HepG2 (cell line): ENCODE measurements around the gene STK32C. TPM values are rescaled to one million over a fixed set of nuclear protein-coding genes. Genes with fewer than 3 reads are reported as not detected.

Source experiments
- DMAP1 ChIP-seq: IDR thresholded peaks from 2 replicates; pipeline ENCODE4 v1.6.1; 2016
- HDAC1 ChIP-seq: sonication (generic); formaldehyde crosslinking; IDR thresholded peaks from 2 replicates; pipeline ENCODE4 v1.5.1; 2020; ENCODE audit warnings: mild to moderate bottlenecking, missing genetic modification reagents
- KDM1A ChIP-seq: IDR thresholded peaks from 2 replicates; pipeline ENCODE4 v1.6.1; 2016; ENCODE audit warnings: missing compliant biosample characterization
- NR2F6 ChIP-seq, 2 experiments: IDR thresholded peaks; 2 replicates each; pipeline ENCODE4 v1.6.1; 2016; ENCODE audit warnings: antibody characterized with exemption in 1 of 2, mild to moderate bottlenecking in 1 of 2
- PHF21A ChIP-seq: sonication (generic); formaldehyde crosslinking; IDR thresholded peaks from 2 replicates; pipeline ENCODE4 v1.5.0; 2020; ENCODE audit warnings: mild to moderate bottlenecking, missing genetic modification reagents
- RBM39 ChIP-seq: fragments of 200-400 bp; formaldehyde crosslinking; IDR thresholded peaks from one replicate; pipeline ENCODE4 v1.6.1; 2018; ENCODE audit warnings: antibody characterized with exemption, mild to moderate bottlenecking, low read depth, low read length; ENCODE audit not compliant: poor library complexity, severe bottlenecking
- SMAD1 ChIP-seq: sonication (generic); formaldehyde crosslinking; IDR thresholded peaks from 2 replicates; pipeline ENCODE4 v1.4.0; 2020; ENCODE audit warnings: missing genetic modification reagents, low read depth, mild to moderate bottlenecking, borderline replicate concordance
- SMC3 ChIP-seq: IDR thresholded peaks from 2 replicates; pipeline ENCODE4 v1.6.1; 2011; ENCODE audit warnings: low read length, improper control_type of control experiment
- SP4 ChIP-seq: sonication (generic); formaldehyde crosslinking; IDR thresholded peaks from 2 replicates; pipeline ENCODE4 v1.8.1; 2023; ENCODE audit warnings: mild to moderate bottlenecking, missing genetic modification reagents
- YY1 ChIP-seq: IDR thresholded peaks from 2 replicates; pipeline ENCODE4 v1.6.1; 2011; ENCODE audit warnings: low read length, low read depth, moderate library complexity, mild to moderate bottlenecking; ENCODE audit not compliant: insufficient read depth, insufficient replicate concordance
- polyA plus RNA-seq, 8 experiments: library from polyadenylated mRNA; depleted of rRNA in 3 of 8; stranded (reverse) in 7 of 8; unstranded in 1 of 8; fragments of >200 nt; fragmentation: Illumina TruSeq in 4 of 8; extraction: Trizol in 4 of 8; gene quantifications; 2 replicates each; pipeline versions ENCODE4 v1.2.1 to v1.2.3, GENCODE V29; 2011 to 2016; ENCODE audit warnings: low read depth in 4 of 8, missing spikeins in 1 of 8, mixed read lengths in 1 of 8; ENCODE audit not compliant: insufficient read depth in 1 of 8
- total RNA-seq, 5 experiments: library from RNA; depleted of rRNA; stranded (reverse); fragments of >200 nt; fragmentation: Illumina TruSeq; extraction: Trizol; gene quantifications; 2 replicates each; pipeline ENCODE4 v1.2.3, GENCODE V29; 2016; ENCODE audit warnings: low read depth in 1 of 5
- TF ChIP-seq, protein P1 (sequence below): sonication (generic); formaldehyde crosslinking; IDR thresholded peaks from 2 replicates; pipeline ENCODE4 v1.4.0; 2020; ENCODE audit warnings: mild to moderate bottlenecking, missing genetic modification reagents
- TF ChIP-seq, protein P2 (sequence below): sonication (generic); formaldehyde crosslinking; conservative IDR thresholded peaks from 2 replicates; pipeline ENCODE4 v1.8.0; 2022; ENCODE audit warnings: low read depth, missing genetic modification reagents
- TF ChIP-seq, protein P3 (sequence below): sonication (generic); formaldehyde crosslinking; IDR thresholded peaks from 2 replicates; pipeline ENCODE4 v1.5.0; 2020; ENCODE audit warnings: mild to moderate bottlenecking, missing genetic modification reagents, moderate library complexity
- TF ChIP-seq, protein P4 (sequence below): IDR thresholded peaks from 2 replicates; pipeline ENCODE4 v1.6.1; 2012; ENCODE audit warnings: inconsistent platforms
- TF ChIP-seq, protein P5 (sequence below): sonication (generic); formaldehyde crosslinking; IDR thresholded peaks from 2 replicates; pipeline ENCODE4 v1.4.0; 2020; ENCODE audit warnings: missing genetic modification reagents
- TF ChIP-seq, protein P6 (sequence below): IDR thresholded peaks from 2 replicates; pipeline ENCODE4 v1.4.0; 2020; ENCODE audit warnings: mild to moderate bottlenecking, missing genetic modification reagents
- TF ChIP-seq, protein P7 (sequence below): sonication (generic); formaldehyde crosslinking; IDR thresholded peaks from 2 replicates; pipeline ENCODE4 v1.9.0; 2021; ENCODE audit warnings: missing genetic modification reagents, borderline replicate concordance

The STK32C gene
- total and polyA plus RNA-seq, 2 of the 13 experiments (the other 11 are each of a cell fraction or from before 2014, with no cell fraction given) = 10.9 to 19.4 TPM

DNA sequence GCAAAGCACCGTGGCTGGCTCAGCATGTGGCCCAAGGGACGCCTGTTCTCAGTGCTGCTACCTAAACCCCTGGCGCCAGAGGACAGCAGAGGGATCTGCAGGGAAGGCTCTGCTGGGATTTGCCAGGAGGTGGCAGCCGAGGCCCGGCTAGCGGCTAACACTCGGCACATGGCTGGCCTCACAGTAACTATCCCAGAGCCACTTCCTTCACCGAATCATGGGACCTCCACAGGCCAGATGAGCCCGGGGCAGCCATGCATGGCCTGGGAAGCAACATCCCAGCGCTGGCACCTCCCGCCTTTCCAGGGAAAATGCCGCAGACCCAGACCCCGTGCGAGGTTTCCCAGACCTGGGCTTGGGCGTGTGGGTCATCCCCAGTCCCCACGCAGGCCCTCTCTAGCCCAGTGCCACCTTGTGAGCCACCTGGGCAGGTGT, 84.6 kb downstream of the STK32C start (continued):
- 0 out of 2 replicates have a peak, but pooled peaks have one; percentile 46 for TF ChIP-seq DMAP1
- TF ChIP-seq, protein P1, sequence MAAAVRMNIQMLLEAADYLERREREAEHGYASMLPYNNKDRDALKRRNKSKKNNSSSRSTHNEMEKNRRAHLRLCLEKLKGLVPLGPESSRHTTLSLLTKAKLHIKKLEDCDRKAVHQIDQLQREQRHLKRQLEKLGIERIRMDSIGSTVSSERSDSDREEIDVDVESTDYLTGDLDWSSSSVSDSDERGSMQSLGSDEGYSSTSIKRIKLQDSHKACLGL = no peak
- TF ChIP-seq, protein P2, sequence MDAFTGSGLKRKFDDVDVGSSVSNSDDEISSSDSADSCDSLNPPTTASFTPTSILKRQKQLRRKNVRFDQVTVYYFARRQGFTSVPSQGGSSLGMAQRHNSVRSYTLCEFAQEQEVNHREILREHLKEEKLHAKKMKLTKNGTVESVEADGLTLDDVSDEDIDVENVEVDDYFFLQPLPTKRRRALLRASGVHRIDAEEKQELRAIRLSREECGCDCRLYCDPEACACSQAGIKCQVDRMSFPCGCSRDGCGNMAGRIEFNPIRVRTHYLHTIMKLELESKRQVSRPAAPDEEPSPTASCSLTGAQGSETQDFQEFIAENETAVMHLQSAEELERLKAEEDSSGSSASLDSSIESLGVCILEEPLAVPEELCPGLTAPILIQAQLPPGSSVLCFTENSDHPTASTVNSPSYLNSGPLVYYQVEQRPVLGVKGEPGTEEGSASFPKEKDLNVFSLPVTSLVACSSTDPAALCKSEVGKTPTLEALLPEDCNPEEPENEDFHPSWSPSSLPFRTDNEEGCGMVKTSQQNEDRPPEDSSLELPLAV (CRISPR knock-in tag) = no peak
- 0 out of 2 replicates have a peak, but pooled peaks have one; percentile 21 for TF ChIP-seq HDAC1 (CRISPR knock-in tag)
- peak; percentile 68 for TF ChIP-seq YY1
- TF ChIP-seq SMC3 = peak; percentile 93
- TF ChIP-seq SP4 = no peak
- no peak for TF ChIP-seq KDM1A (CRISPR knock-in tag)
- TF ChIP-seq, protein P3, sequence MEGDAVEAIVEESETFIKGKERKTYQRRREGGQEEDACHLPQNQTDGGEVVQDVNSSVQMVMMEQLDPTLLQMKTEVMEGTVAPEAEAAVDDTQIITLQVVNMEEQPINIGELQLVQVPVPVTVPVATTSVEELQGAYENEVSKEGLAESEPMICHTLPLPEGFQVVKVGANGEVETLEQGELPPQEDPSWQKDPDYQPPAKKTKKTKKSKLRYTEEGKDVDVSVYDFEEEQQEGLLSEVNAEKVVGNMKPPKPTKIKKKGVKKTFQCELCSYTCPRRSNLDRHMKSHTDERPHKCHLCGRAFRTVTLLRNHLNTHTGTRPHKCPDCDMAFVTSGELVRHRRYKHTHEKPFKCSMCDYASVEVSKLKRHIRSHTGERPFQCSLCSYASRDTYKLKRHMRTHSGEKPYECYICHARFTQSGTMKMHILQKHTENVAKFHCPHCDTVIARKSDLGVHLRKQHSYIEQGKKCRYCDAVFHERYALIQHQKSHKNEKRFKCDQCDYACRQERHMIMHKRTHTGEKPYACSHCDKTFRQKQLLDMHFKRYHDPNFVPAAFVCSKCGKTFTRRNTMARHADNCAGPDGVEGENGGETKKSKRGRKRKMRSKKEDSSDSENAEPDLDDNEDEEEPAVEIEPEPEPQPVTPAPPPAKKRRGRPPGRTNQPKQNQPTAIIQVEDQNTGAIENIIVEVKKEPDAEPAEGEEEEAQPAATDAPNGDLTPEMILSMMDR (CRISPR knock-in tag) = peak; percentile 99
- TF ChIP-seq, protein P4, sequence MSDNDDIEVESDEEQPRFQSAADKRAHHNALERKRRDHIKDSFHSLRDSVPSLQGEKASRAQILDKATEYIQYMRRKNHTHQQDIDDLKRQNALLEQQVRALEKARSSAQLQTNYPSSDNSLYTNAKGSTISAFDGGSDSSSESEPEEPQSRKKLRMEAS = peak; percentile 59; the same call in 1 of the 2 replicates
- peak; percentile 52; the same call in 1 of the 2 replicates for TF ChIP-seq SMAD1
- TF ChIP-seq PHF21A (CRISPR knock-in tag) = no peak
- TF ChIP-seq, protein P5, sequence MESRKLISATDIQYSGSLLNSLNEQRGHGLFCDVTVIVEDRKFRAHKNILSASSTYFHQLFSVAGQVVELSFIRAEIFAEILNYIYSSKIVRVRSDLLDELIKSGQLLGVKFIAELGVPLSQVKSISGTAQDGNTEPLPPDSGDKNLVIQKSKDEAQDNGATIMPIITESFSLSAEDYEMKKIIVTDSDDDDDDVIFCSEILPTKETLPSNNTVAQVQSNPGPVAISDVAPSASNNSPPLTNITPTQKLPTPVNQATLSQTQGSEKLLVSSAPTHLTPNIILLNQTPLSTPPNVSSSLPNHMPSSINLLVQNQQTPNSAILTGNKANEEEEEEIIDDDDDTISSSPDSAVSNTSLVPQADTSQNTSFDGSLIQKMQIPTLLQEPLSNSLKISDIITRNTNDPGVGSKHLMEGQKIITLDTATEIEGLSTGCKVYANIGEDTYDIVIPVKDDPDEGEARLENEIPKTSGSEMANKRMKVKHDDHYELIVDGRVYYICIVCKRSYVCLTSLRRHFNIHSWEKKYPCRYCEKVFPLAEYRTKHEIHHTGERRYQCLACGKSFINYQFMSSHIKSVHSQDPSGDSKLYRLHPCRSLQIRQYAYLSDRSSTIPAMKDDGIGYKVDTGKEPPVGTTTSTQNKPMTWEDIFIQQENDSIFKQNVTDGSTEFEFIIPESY = peak; percentile 71
- TF ChIP-seq, protein P6, sequence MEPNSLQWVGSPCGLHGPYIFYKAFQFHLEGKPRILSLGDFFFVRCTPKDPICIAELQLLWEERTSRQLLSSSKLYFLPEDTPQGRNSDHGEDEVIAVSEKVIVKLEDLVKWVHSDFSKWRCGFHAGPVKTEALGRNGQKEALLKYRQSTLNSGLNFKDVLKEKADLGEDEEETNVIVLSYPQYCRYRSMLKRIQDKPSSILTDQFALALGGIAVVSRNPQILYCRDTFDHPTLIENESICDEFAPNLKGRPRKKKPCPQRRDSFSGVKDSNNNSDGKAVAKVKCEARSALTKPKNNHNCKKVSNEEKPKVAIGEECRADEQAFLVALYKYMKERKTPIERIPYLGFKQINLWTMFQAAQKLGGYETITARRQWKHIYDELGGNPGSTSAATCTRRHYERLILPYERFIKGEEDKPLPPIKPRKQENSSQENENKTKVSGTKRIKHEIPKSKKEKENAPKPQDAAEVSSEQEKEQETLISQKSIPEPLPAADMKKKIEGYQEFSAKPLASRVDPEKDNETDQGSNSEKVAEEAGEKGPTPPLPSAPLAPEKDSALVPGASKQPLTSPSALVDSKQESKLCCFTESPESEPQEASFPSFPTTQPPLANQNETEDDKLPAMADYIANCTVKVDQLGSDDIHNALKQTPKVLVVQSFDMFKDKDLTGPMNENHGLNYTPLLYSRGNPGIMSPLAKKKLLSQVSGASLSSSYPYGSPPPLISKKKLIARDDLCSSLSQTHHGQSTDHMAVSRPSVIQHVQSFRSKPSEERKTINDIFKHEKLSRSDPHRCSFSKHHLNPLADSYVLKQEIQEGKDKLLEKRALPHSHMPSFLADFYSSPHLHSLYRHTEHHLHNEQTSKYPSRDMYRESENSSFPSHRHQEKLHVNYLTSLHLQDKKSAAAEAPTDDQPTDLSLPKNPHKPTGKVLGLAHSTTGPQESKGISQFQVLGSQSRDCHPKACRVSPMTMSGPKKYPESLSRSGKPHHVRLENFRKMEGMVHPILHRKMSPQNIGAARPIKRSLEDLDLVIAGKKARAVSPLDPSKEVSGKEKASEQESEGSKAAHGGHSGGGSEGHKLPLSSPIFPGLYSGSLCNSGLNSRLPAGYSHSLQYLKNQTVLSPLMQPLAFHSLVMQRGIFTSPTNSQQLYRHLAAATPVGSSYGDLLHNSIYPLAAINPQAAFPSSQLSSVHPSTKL (CRISPR knock-in tag) = 0 out of 2 replicates have a peak, but pooled peaks have one; percentile 18
- no peak for TF ChIP-seq RBM39
- TF ChIP-seq NR2F6 (IDR thresholded peaks at IDR 0.05) = no peak
- 0 out of 2 replicates have a peak, but pooled peaks have one; percentile 27 for TF ChIP-seq NR2F6 (CRISPR knock-in tag; IDR thresholded peaks at IDR 0.05)
- TF ChIP-seq, protein P7, sequence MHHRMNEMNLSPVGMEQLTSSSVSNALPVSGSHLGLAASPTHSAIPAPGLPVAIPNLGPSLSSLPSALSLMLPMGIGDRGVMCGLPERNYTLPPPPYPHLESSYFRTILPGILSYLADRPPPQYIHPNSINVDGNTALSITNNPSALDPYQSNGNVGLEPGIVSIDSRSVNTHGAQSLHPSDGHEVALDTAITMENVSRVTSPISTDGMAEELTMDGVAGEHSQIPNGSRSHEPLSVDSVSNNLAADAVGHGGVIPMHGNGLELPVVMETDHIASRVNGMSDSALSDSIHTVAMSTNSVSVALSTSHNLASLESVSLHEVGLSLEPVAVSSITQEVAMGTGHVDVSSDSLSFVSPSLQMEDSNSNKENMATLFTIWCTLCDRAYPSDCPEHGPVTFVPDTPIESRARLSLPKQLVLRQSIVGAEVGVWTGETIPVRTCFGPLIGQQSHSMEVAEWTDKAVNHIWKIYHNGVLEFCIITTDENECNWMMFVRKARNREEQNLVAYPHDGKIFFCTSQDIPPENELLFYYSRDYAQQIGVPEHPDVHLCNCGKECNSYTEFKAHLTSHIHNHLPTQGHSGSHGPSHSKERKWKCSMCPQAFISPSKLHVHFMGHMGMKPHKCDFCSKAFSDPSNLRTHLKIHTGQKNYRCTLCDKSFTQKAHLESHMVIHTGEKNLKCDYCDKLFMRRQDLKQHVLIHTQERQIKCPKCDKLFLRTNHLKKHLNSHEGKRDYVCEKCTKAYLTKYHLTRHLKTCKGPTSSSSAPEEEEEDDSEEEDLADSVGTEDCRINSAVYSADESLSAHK (CRISPR knock-in tag) = no peak
